ENCODE results near the gene HARBI1. TPM values are rescaled to one million over a fixed set of nuclear protein-coding genes. Genes with fewer than 3 reads are reported as not detected.

The HARBI1 gene
- total and polyA plus RNA-seq, 2 of the 8 experiments (the other 6 are each of a cell fraction or from before 2014, with no cell fraction given): 3.8 to 5.1 TPM

- no peaks in the 10 kb centered on the region for H3K27me3 ChIP-seq (replicated peaks in 1 of 4; ENCODE audit: control insufficient read depth in 3 of 4, extremely low read depth in 1 of 4, insufficient read depth in 3 of 4, low read length in 3 of 4)
- no peak overlapping the region for H3K23ac ChIP-seq (ENCODE audit: insufficient read length)
- no peak overlapping the region for H3K4ac ChIP-seq (replicated peaks; ENCODE audit: insufficient read length, low read depth, low read length)
- ChIA-PET CTCF (ENCODE audit: partially characterized antibody) (interaction anchor here (1.9 kb wide), 1 partner anchor 13 kb away, joined by 6 read pairs; no protein-coding TSS in a partner anchor), POLR2A (ENCODE audit: partially characterized antibody) (interaction anchor here (0.7 kb wide), 1 partner anchor 182 kb away, joined by 3 read pairs; no protein-coding TSS in a partner anchor)
- H3K9ac ChIP-seq (replicated peaks in 1 of 4; ENCODE audit: extremely low read depth in 1 of 4, low read depth in 3 of 4, low read length in 3 of 4): no peak overlapping the region
- no peak overlapping the region for H3K18ac ChIP-seq (ENCODE audit: extremely low read depth, low read length)
- DNase-seq (ENCODE audit: low read depth in 1 of 2, low spot score in 2 of 2) (no peak), FAIRE-seq (no peak)
- H3K23me2 ChIP-seq (ENCODE audit: low read depth, low read length): no peaks in the 10 kb centered on the region
- H2AK5ac ChIP-seq (ENCODE audit: low read depth, low read length): no peak overlapping the region
- no peak overlapping the region for H2BK15ac ChIP-seq (ENCODE audit: low read length)
- no peak overlapping the region for H4K91ac ChIP-seq (replicated peaks; ENCODE audit: insufficient read length, low read length)
- H2BK20ac ChIP-seq (ENCODE audit: low read length): no peak overlapping the region
- no peak overlapping the region for H2BK5ac ChIP-seq (ENCODE audit: low read depth, low read length)
- no peak overlapping the region for H4K8ac ChIP-seq (ENCODE audit: extremely low read depth, insufficient read depth, low read length)
- H3K14ac ChIP-seq (ENCODE audit: insufficient read length): no peak overlapping the region
- no peak overlapping the region for H2AFZ ChIP-seq (ENCODE audit: low read length)
- H3K9me3 ChIP-seq (ENCODE audit: insufficient read depth in 2 of 2, low read depth in 1 of 2, low read length in 1 of 2): no peaks in the 10 kb centered on the region
- peaks cover 0 to 2% of the 10 kb centered on the region in 2 experiments for H4K20me1 ChIP-seq (replicated peaks in 1 of 2; ENCODE audit: control insufficient read depth in 1 of 2, insufficient read depth in 2 of 2, low read length in 2 of 2)
- H3K79me1 ChIP-seq (ENCODE audit: low read depth, low read length): no peaks in the 10 kb centered on the region
- no peak for TF ChIP-seq SUZ12 (IDR thresholded peaks at IDR 0.05; ENCODE audit: low read length)
- no peak for TF ChIP-seq NRF1 (IDR thresholded peaks at IDR 0.05; ENCODE audit: low read depth, low read length)
- TF ChIP-seq SRF (IDR thresholded peaks at IDR 0.05; ENCODE audit: low read depth, low read length): no peak
- no peak for TF ChIP-seq BCL11A (IDR thresholded peaks at IDR 0.05; ENCODE audit: low read depth in 2 of 2, low read length in 2 of 2)
- no peak for TF ChIP-seq JUND (IDR thresholded peaks at IDR 0.05; ENCODE audit: low read length)
- TF ChIP-seq YY1 (IDR thresholded peaks at IDR 0.05; ENCODE audit: low read depth, low read length): no peak
- no peak for TF ChIP-seq SP2 (IDR thresholded peaks at IDR 0.05; ENCODE audit: low read length)
- no peak for TF ChIP-seq EGR1 (IDR thresholded peaks at IDR 0.05; ENCODE audit: borderline replicate concordance, low read depth, low read length)
- TF ChIP-seq CHD1 (IDR thresholded peaks at IDR 0.05; ENCODE audit: low read depth, low read length): no peak
- no peak for TF ChIP-seq BRCA1 (IDR thresholded peaks at IDR 0.05; ENCODE audit: low read depth, low read length)
- no peak for TF ChIP-seq SP1 (IDR thresholded peaks at IDR 0.05; ENCODE audit: low read depth, low read length)
- no peak for TF ChIP-seq NANOG (IDR thresholded peaks at IDR 0.05; ENCODE audit: insufficient read depth, low read depth, low read length, poor library complexity, severe bottlenecking)
- TF ChIP-seq SIX5 (IDR thresholded peaks at IDR 0.05; ENCODE audit: low read depth, low read length): no peak
- TF ChIP-seq CHD2 (IDR thresholded peaks at IDR 0.05; ENCODE audit: low read length): no peak
- no peak overlapping the region for H3K56ac ChIP-seq (replicated peaks; ENCODE audit: insufficient read length, low read depth, low read length)
- H2BK12ac ChIP-seq (ENCODE audit: low read depth, low read length): no peak overlapping the region
- no peak overlapping the region for H3K4me2 ChIP-seq (ENCODE audit: insufficient read depth in 1 of 2, low read depth in 2 of 2, low read length in 2 of 2)
- H3K36me3 ChIP-seq (ENCODE audit: control insufficient read depth in 2 of 4, insufficient read depth in 4 of 4, low read length in 3 of 4): peaks cover 14 to 56% (median 42%) of the 10 kb centered on the region in 4 experiments
- H2BK120ac ChIP-seq (replicated peaks; ENCODE audit: low read depth, low read length): no peak overlapping the region
- no peak overlapping the region for H4K5ac ChIP-seq (ENCODE audit: insufficient read length, low read depth, low read length)
- H3K79me2 ChIP-seq (ENCODE audit: control insufficient read depth in 1 of 2, insufficient read depth in 2 of 2, low read length in 2 of 2): no peaks in the 10 kb centered on the region
- H3K27ac ChIP-seq (ENCODE audit: low read depth, low read length): no peak overlapping the region
- H3K4me1 ChIP-seq (replicated peaks in 1 of 4; ENCODE audit: control insufficient read depth in 3 of 4, insufficient read depth in 4 of 4, low read length in 3 of 4): no peaks in the 10 kb centered on the region
- no peak overlapping the region for H3K4me3 ChIP-seq (ENCODE audit: extremely low read depth in 1 of 4, insufficient read depth in 2 of 4, low read depth in 3 of 4, low read length in 4 of 4)
Observed at GRCh38 chr11:46661836-46662235, 44.8 kb upstream of the HARBI1 start.

Data from H1 (cell line).